GM12878 (cell line): ENCODE results near the gene PBLD. TPM values are rescaled to one million over a fixed set of nuclear protein-coding genes. Genes with fewer than 3 reads are reported as not detected.
A peak's percentile ranks its signal among the peaks of the same experiment; 100 is the strongest.

Experiments
- ATAC-seq: fragments of 200-7000 bp; cut with Tn5 transposase; 3 replicates; pipeline ENCODE4 v1.9.1; 2020; ENCODE audit warnings: mild to moderate bottlenecking, moderate library complexity
- BruUV-seq: library from RNA; stranded (reverse); fragments of 400-500 nt; replicated peaks from 2 replicates; lab custom pipeline; 2021; lab: Mats Ljungman, UMichigan
- CTCF ChIA-PET: fragments of 300-600 bp; sonication (Branson Sonifier 250); formaldehyde crosslinking; extraction: SDS; loops from one replicate; lab custom pipeline; 2021; ENCODE audit warnings: inconsistent platforms; lab: Yijun Ruan, JAX
- POLR2A ChIA-PET: fragments of 350-600 bp; formaldehyde crosslinking; extraction: SDS; loops from one replicate; lab custom pipeline; 2021; ENCODE audit warnings: inconsistent platforms; lab: Charles Lee
- RAD21 ChIA-PET: fragments of 300-600 bp; sonication (Branson Sonifier 250); formaldehyde crosslinking; loops from one replicate; lab custom pipeline; 2023; ENCODE audit warnings: antibody characterized with exemption; ENCODE audit not compliant: unreplicated experiment; lab: Charles Lee
- SMC1A ChIA-PET: fragments of 300-600 bp; sonication (Branson Sonifier 250); formaldehyde crosslinking; loops from one replicate; lab custom pipeline; 2023; ENCODE audit not compliant: unreplicated experiment, uncharacterized antibody; lab: Charles Lee
- DNase-seq: peaks from one replicate; pipeline ENCODE4 v3.0.0-alpha.2; 2011; ENCODE audit warnings: low read depth, low spot score
- FAIRE-seq: peaks from 3 replicates; lab custom pipeline; 2011; peaks lifted over from hg19 to GRCh38; lab: Jason Lieb, UNC
- H2AFZ ChIP-seq: 2 replicates; pipeline ENCODE4 v1.6.0; 2011; ENCODE audit warnings: low read depth, low read length, control low read depth; ENCODE audit not compliant: control insufficient read depth
- H3K27ac ChIP-seq: 2 replicates; pipeline ENCODE4 v1.5.1; 2011; ENCODE audit warnings: control low read depth; ENCODE audit not compliant: control insufficient read depth, insufficient read depth
- H3K27me3 ChIP-seq, 2 experiments: replicated peaks in 1 of 2; 2 replicates each; pipeline versions ENCODE4 v1.6.0 to v1.6.1; 2011; ENCODE audit warnings: low read length in 1 of 2; ENCODE audit not compliant: control insufficient read depth in 2 of 2, insufficient read depth in 2 of 2
- H3K36me3 ChIP-seq, 2 experiments: 2 replicates each; pipeline ENCODE4 v1.5.1; 2011; ENCODE audit warnings: low read length in 1 of 2; ENCODE audit not compliant: control insufficient read depth in 2 of 2, insufficient read depth in 2 of 2
- H3K4me1 ChIP-seq: 2 replicates; pipeline ENCODE4 v1.6.1; 2011; ENCODE audit warnings: mild to moderate bottlenecking, low read length, moderate library complexity, mixed read lengths; ENCODE audit not compliant: control insufficient read depth, insufficient read depth
- H3K4me2 ChIP-seq: 2 replicates; pipeline ENCODE4 v1.6.0; 2011; ENCODE audit warnings: control low read depth; ENCODE audit not compliant: control insufficient read depth, insufficient read depth
- H3K4me3 ChIP-seq: fragments of 200-600 bp; sonication (generic); 2 replicates; pipeline ENCODE4 v1.5.1; 2016
- H3K79me2 ChIP-seq: 2 replicates; pipeline ENCODE4 v1.6.0; 2011; ENCODE audit warnings: low read length; ENCODE audit not compliant: control insufficient read depth, insufficient read depth
- H3K9ac ChIP-seq: 2 replicates; pipeline ENCODE4 v1.8.0; 2011; ENCODE audit warnings: low read length, control low read depth, mixed read lengths; ENCODE audit not compliant: control insufficient read depth, insufficient read depth
- H3K9me3 ChIP-seq: replicated peaks from 3 replicates; pipeline ENCODE4 v1.5.1; 2011; ENCODE audit warnings: mild to moderate bottlenecking, low read length; ENCODE audit not compliant: control insufficient read depth, insufficient read depth
- H4K20me1 ChIP-seq: 2 replicates; pipeline ENCODE4 v1.6.0; 2011; ENCODE audit not compliant: control insufficient read depth, insufficient read depth
- BMI1 ChIP-seq: fragments of 450-650 bp; IDR thresholded peaks from 2 replicates; pipeline ENCODE4 v1.6.1; 2016; ENCODE audit warnings: mild to moderate bottlenecking, moderate library complexity, borderline replicate concordance
- CBX3 ChIP-seq: fragments of 200-600 bp; sonication (generic); IDR thresholded peaks from 2 replicates; pipeline ENCODE4 v1.6.1; 2016; ENCODE audit warnings: low read depth, borderline replicate concordance
- CHD1 ChIP-seq: IDR thresholded peaks from 2 replicates; pipeline ENCODE4 v1.6.1; 2012; ENCODE audit warnings: low read depth, low read length, improper control_type of control experiment
- ESRRA ChIP-seq: IDR thresholded peaks from 2 replicates; pipeline ENCODE4 v1.6.1; 2012; ENCODE audit warnings: mild to moderate bottlenecking, low read length, improper control_type of control experiment
- GATAD2B ChIP-seq: fragments of 450-650 bp; conservative IDR thresholded peaks from 2 replicates; pipeline ENCODE4 v1.6.1; 2017; ENCODE audit warnings: low read depth, mild to moderate bottlenecking, moderate library complexity
- HDAC6 ChIP-seq: fragments of 200-600 bp; sonication (generic); IDR thresholded peaks from one replicate; pipeline ENCODE4 v1.8.0; 2017; ENCODE audit warnings: antibody characterized with exemption; ENCODE audit not compliant: unreplicated experiment
- HDGF ChIP-seq: fragments of 450-650 bp; IDR thresholded peaks from 2 replicates; pipeline ENCODE4 v1.6.1; 2016; ENCODE audit warnings: antibody characterized with exemption
- KDM1A ChIP-seq: fragments of 200-600 bp; sonication (generic); IDR thresholded peaks from 2 replicates; pipeline ENCODE4 v1.6.1; 2016; ENCODE audit warnings: borderline replicate concordance
- MXI1 ChIP-seq: fragments of 150-350 bp; IDR thresholded peaks from 2 replicates; pipeline ENCODE4 v1.6.1; 2011; ENCODE audit warnings: low read depth, mild to moderate bottlenecking, inconsistent platforms, low read length, improper control_type of control experiment
- MYB ChIP-seq: fragments of 150-350 bp; IDR thresholded peaks from 2 replicates; pipeline ENCODE4 v1.6.1; 2014; ENCODE audit warnings: mild to moderate bottlenecking, low read depth, low read length, borderline replicate concordance
- POU2F2 ChIP-seq: IDR thresholded peaks from 3 replicates; pipeline ENCODE4 v1.6.1; 2011; ENCODE audit warnings: low read depth, mild to moderate bottlenecking, low read length, borderline replicate concordance
- RAD21 ChIP-seq: IDR thresholded peaks from 2 replicates; pipeline ENCODE4 v1.6.1; 2011; ENCODE audit warnings: mild to moderate bottlenecking, low read depth, low read length, moderate library complexity; ENCODE audit not compliant: insufficient read depth
- RBBP5 ChIP-seq: fragments of 200-600 bp; sonication (generic); conservative IDR thresholded peaks from 2 replicates; pipeline ENCODE4 v1.6.1; 2016
- RCOR1 ChIP-seq: conservative IDR thresholded peaks from 2 replicates; pipeline ENCODE4 v1.6.1; 2012; ENCODE audit warnings: low read depth, low read length, improper control_type of control experiment
- RFX5 ChIP-seq: IDR thresholded peaks from 2 replicates; pipeline ENCODE4 v1.6.1; 2011; ENCODE audit warnings: low read depth, low read length, improper control_type of control experiment
- WRNIP1 ChIP-seq: IDR thresholded peaks from 2 replicates; pipeline ENCODE4 v1.6.1; 2011; ENCODE audit warnings: low read depth, low read length, improper control_type of control experiment, borderline replicate concordance
- ZBTB4 ChIP-seq: fragments of 450-650 bp; formaldehyde crosslinking; IDR thresholded peaks from 2 replicates; pipeline ENCODE4 v1.4.0; 2022; ENCODE audit warnings: mild to moderate bottlenecking, moderate library complexity
- ZNF24 ChIP-seq: fragments of 450-650 bp; IDR thresholded peaks from 2 replicates; pipeline ENCODE4 v1.6.1; 2017; ENCODE audit warnings: antibody characterized with exemption, mild to moderate bottlenecking
- ZNF622 ChIP-seq: fragments of 450-650 bp; IDR thresholded peaks from 2 replicates; pipeline ENCODE4 v1.6.1; 2017; ENCODE audit warnings: mild to moderate bottlenecking, inconsistent platforms
- WGBS: methylation state at CpG from one replicate; pipeline ENCODE4 v1.1.6; 2016; ENCODE audit warnings: low lambda C conversion rate; ENCODE audit not compliant: insufficient replicate concordance, insufficient coverage; ENCODE audit errors: missing lambda C conversion rate; 5-methylcytosine and 5-hydroxymethylcytosine counted together
- in situ Hi-C: fragments of 300-500 bp; cut with MboI; formaldehyde crosslinking; loops from 9 replicates; pipeline ENCODE4 v1.14.3; 2018; ENCODE audit warnings: mixed read lengths
- intact Hi-C: fragments of 100-400 bp; cut with micrococcal nuclease; formaldehyde crosslinking; loops from one replicate; pipeline ENCODE4 v1.14.2; 2022; ENCODE audit not compliant: unreplicated experiment
- polyA plus RNA-seq, 11 experiments: library from polyadenylated mRNA; depleted of rRNA in 4 of 11; unstranded in 6 of 11; stranded (reverse) in 5 of 11; fragments of >200 nt; fragmentation: Nextera tagmentation in 4 of 11; fragmentation: Illumina TruSeq in 1 of 11; extraction: Ambion mirVana in 4 of 11; extraction: Trizol in 1 of 11; gene quantifications; 1 replicate in 1 of 11; 2 replicates in 10 of 11; pipeline versions ENCODE4 v1.2.1 to v1.2.3, GENCODE V29; 2011 to 2016; ENCODE audit warnings: inconsistent platforms in 2 of 11, missing spikeins in 2 of 11, low read depth in 1 of 11
- total RNA-seq, 4 experiments: library from RNA; depleted of rRNA in 3 of 4; stranded (reverse); fragments of >200 nt in 3 of 4; fragmentation: Illumina TruSeq in 1 of 4; extraction: Trizol in 1 of 4; gene quantifications; 2 replicates each; pipeline versions ENCODE4 v1.2.1 to v1.2.3, GENCODE V29; 2013 to 2021

PBLD gene
- total and polyA plus RNA-seq, 10 of the 15 experiments (the other 5 are each of a cell fraction or from before 2014, with no cell fraction given) = 0.68 to 2.8 (median 1.7) TPM

DNA sequence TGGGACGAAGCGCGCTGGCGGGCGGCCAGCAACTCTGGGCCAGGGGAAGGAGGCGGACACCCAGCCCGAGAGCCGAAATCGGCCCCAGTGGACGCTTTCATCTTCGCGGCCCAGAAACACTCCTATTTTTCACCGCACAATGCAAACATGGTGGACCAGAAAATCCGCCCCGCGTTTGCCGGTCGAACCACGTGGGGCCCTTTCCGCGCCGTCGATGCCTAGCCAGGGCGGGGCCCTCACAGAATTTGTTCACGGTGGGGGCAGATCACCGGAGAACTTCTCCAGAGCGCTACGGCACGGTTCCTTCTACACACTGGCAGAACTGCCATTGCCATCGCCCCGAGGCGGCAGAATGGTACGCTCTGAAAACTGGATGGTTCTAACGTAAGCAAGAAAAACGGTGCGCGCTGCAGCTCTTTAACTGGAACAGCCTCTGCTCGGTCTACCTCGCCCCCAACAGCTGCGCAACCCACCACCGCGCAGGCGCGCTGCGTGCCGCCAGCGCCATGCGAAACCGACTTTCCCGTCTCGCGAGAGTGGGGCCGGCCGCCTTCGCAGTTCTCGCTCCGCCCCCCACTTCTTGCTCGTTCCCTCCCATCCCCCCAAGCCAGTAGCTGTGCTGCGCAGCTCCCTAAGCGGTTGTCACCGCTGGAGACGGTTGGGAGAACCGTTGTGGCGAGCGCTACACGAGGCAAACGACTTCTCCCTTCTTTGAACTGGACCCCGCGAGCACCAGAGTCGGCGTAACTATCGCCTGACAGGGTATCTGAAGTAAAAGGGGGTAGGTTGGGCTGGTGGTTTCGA is 1.1 kb downstream of the PBLD start, which contains the start of gene HNRNPH3:
Gene HNRNPH3 (plus strand): TSS at position 610 of the 804 bp plus-strand sequence. CDS start 5,158 bp downstream, outside the sequence.
- Histone ChIP-seq H4K20me1 (no peaks in the 10 kb centered on the region; the same call in 1 of the 2 replicates), H3K27me3 (no peaks in the 10 kb centered on the region), H3K27ac (peak within 1 kb of the TSS; percentile 99), H3K4me1 (no peaks in the 10 kb centered on the region; the same call in 1 of the 2 replicates), H3K4me3 (peak within 1 kb of the TSS; percentile 99), H3K79me2 (peaks cover 54% of the 10 kb centered on the region), H3K36me3 (peaks cover 0 to 4% of the 10 kb centered on the region in 2 experiments; a peak in 1 of 4 replicates), H3K9me3 (no peaks in the 10 kb centered on the region), H3K9ac (peak within 1 kb of the TSS; percentile 100), H2AFZ (peak within 1 kb of the TSS; percentile 77), H3K4me2 (peak within 1 kb of the TSS; percentile 71)
- POLR2A ChIA-PET = interaction anchor here (0.6 to 5.7 kb wide), 16 partner anchors 8 to 1212 kb away, joined by 3 to 37 read pairs (median 4); no protein-coding TSS in a partner anchor
- intact Hi-C loops (loop anchor here (5.0 to 10.0 kb wide), 2 partner anchors 449 to 573 kb away; partner anchors contain the start of genes DDX50 and SIRT1), in situ Hi-C loops (loop anchor here (5.0 kb wide), 1 partner anchor 444 kb away; no protein-coding TSS in a partner anchor)
- RAD21 ChIA-PET = interaction anchor here (0.6 to 1.9 kb wide), 10 partner anchors 9 to 1112 kb away, joined by 3 to 9 read pairs (median 4); no protein-coding TSS in a partner anchor
- ATAC-seq = peak; percentile 80
- CTCF ChIA-PET = interaction anchor here (0.6 to 5.2 kb wide), 10 partner anchors 8 to 557 kb away, joined by 3 to 32 read pairs (median 4); no protein-coding TSS in a partner anchor
- peak; percentile 93 for DNase-seq
- SMC1A ChIA-PET = interaction anchor here (1.1 to 2.7 kb wide), 4 partner anchors 17 to 547 kb away, joined by 3 to 8 read pairs (median 4); no protein-coding TSS in a partner anchor
- peak; percentile 75 for FAIRE-seq
- TSS peak; percentile 96 for BruUV-seq
- WGBS = under 1% methylated on average over 70 of the region's 73 CpGs
- TF ChIP-seq HDAC6 = no peak
- peak; percentile 56; the same call in 1 of the 2 replicates for TF ChIP-seq MYB
- TF ChIP-seq MXI1 = peak; percentile 95
- TF ChIP-seq POU2F2 = peak; percentile 96; the same call in 2 of the 3 replicates
- TF ChIP-seq BMI1 = peak; percentile 13; the same call in 1 of the 2 replicates
- TF ChIP-seq ZNF24 = no peak
- TF ChIP-seq GATAD2B = no peak
- no peak for TF ChIP-seq ESRRA
- TF ChIP-seq ZNF622 = no peak
- peak; percentile 15; the same call in 1 of the 2 replicates for TF ChIP-seq RFX5
- TF ChIP-seq RBBP5 = no peak; the same call in 1 of the 2 replicates
- TF ChIP-seq RAD21 = no peak
- peak; percentile 100; the same call in 1 of the 2 replicates for TF ChIP-seq RCOR1
- peak; percentile 81; the same call in 1 of the 2 replicates for TF ChIP-seq CHD1
- 0 out of 2 replicates have a peak, but pooled peaks have one; percentile 78 for TF ChIP-seq WRNIP1
- TF ChIP-seq HDGF = no peak; the same call in 1 of the 2 replicates
- 0 out of 2 replicates have a peak, but pooled peaks have one; percentile 8 for TF ChIP-seq ZBTB4 (CRISPR knock-in tag)
- TF ChIP-seq KDM1A = no peak
- TF ChIP-seq CBX3 = no peak
